KMS-11 (cell line): Measurements from ENCODE around the gene GPA33.

Experiments
- H2AFZ ChIP-seq: fragments of 200-600 bp; sonication (generic); 2 replicates; pipeline ENCODE4 v1.6.1; 2016; ENCODE audit warnings: antibody characterized with exemption, mixed run types, low read depth
- H3K27ac ChIP-seq: fragments of 200-600 bp; sonication (generic); 2 replicates; pipeline ENCODE4 v1.6.1; 2016; ENCODE audit warnings: mild to moderate bottlenecking, mixed run types
- H3K27me3 ChIP-seq: fragments of 200-600 bp; sonication (generic); 2 replicates; pipeline ENCODE4 v1.6.1; 2017; ENCODE audit warnings: mild to moderate bottlenecking, low read depth, mixed run types, moderate library complexity; ENCODE audit not compliant: insufficient read depth
- H3K36me3 ChIP-seq: fragments of 200-600 bp; sonication (generic); 2 replicates; pipeline ENCODE4 v1.6.1; 2017; ENCODE audit warnings: mild to moderate bottlenecking, mixed run types; ENCODE audit not compliant: insufficient read depth
- H3K4me1 ChIP-seq: fragments of 200-600 bp; sonication (generic); 2 replicates; pipeline ENCODE4 v1.6.1; 2016; ENCODE audit warnings: mild to moderate bottlenecking, low read depth, mixed run types; ENCODE audit not compliant: poor library complexity, severe bottlenecking
- H3K4me2 ChIP-seq: fragments of 200-600 bp; sonication (generic); 2 replicates; pipeline ENCODE4 v1.7.0; 2016; ENCODE audit warnings: mild to moderate bottlenecking, mixed run types
- H3K4me3 ChIP-seq: fragments of 200-600 bp; sonication (generic); IDR thresholded peaks from 2 replicates; pipeline ENCODE4 v1.6.1; 2017; ENCODE audit warnings: low read depth, low read length, mixed read lengths; ENCODE audit not compliant: insufficient read depth
- H3K79me2 ChIP-seq: fragments of 200-600 bp; sonication (generic); 2 replicates; pipeline ENCODE4 v1.6.1; 2016; ENCODE audit warnings: low read depth, mixed run types; ENCODE audit not compliant: insufficient read depth
- H3K9ac ChIP-seq: fragments of 200-600 bp; sonication (generic); 2 replicates; pipeline ENCODE4 v1.6.1; 2016; ENCODE audit warnings: mild to moderate bottlenecking, mixed run types
- H4K20me1 ChIP-seq: fragments of 200-600 bp; sonication (generic); 2 replicates; pipeline ENCODE4 v1.6.1; 2016; ENCODE audit warnings: mild to moderate bottlenecking, mixed run types; ENCODE audit not compliant: insufficient read depth
- CTCF ChIP-seq: fragments of 200-600 bp; sonication (generic); conservative IDR thresholded peaks from 2 replicates; pipeline ENCODE4 v1.6.1; 2017; ENCODE audit warnings: low read depth, mild to moderate bottlenecking, antibody characterized with exemption, low read length, moderate library complexity, mixed read lengths

The GPA33 gene

GRCh38 chr1:167022384-167022783 is 67.8 kb downstream of the GPA33 start:
- H3K9ac ChIP-seq, result no peak overlapping the region
- H3K4me3 ChIP-seq, result no peak overlapping the region
- no peaks in the 10 kb centered on the region for H3K27me3 ChIP-seq
- H2AFZ ChIP-seq, result no peak overlapping the region
- no peak for TF ChIP-seq CTCF
- no peaks in the 10 kb centered on the region for H3K79me2 ChIP-seq
- H3K4me1 ChIP-seq, result no peaks in the 10 kb centered on the region
- H4K20me1 ChIP-seq, result no peaks in the 10 kb centered on the region
- H3K27ac ChIP-seq, result no peak overlapping the region
- H3K4me2 ChIP-seq, result no peak overlapping the region
- no peaks in the 10 kb centered on the region for H3K36me3 ChIP-seq

GRCh38 chr1:167016100-167016750 is 74.0 kb downstream of the GPA33 start:
- H3K27me3 ChIP-seq, result no peaks in the 10 kb centered on the region
- no peak for TF ChIP-seq CTCF
- no peak overlapping the region for H3K27ac ChIP-seq
- no peak overlapping the region for H3K4me2 ChIP-seq
- H4K20me1 ChIP-seq, result no peaks in the 10 kb centered on the region
- H3K9ac ChIP-seq, result no peak overlapping the region
- H3K36me3 ChIP-seq, result no peaks in the 10 kb centered on the region
- H3K4me3 ChIP-seq, result no peak overlapping the region
- H2AFZ ChIP-seq, result no peak overlapping the region
- no peaks in the 10 kb centered on the region for H3K4me1 ChIP-seq
- no peaks in the 10 kb centered on the region for H3K79me2 ChIP-seq

- Histone ChIP-seq H3K9ac (no peak overlapping the region), H3K4me3 (no peak overlapping the region), H3K27ac (no peak overlapping the region), H2AFZ (no peak overlapping the region), H3K79me2 (no peaks in the 10 kb centered on the region), H3K36me3 (no peaks in the 10 kb centered on the region), H3K27me3 (no peaks in the 10 kb centered on the region), H3K4me2 (no peak overlapping the region), H3K4me1 (no peaks in the 10 kb centered on the region), H4K20me1 (no peaks in the 10 kb centered on the region)
- no peak for TF ChIP-seq CTCF
These were observed 76.9 kb downstream of the GPA33 start for GRCh38 chr1:167013108-167013929.

GRCh38 chr1:167012570-167012969 is 77.6 kb downstream of the GPA33 start:
- no peaks in the 10 kb centered on the region for H3K27me3 ChIP-seq
- TF ChIP-seq CTCF, result no peak
- H3K4me1 ChIP-seq, result no peaks in the 10 kb centered on the region
- H3K4me3 ChIP-seq, result no peak overlapping the region
- H4K20me1 ChIP-seq, result no peaks in the 10 kb centered on the region
- H3K79me2 ChIP-seq, result no peaks in the 10 kb centered on the region
- H3K36me3 ChIP-seq, result no peaks in the 10 kb centered on the region
- no peak overlapping the region for H3K9ac ChIP-seq
- no peak overlapping the region for H3K4me2 ChIP-seq
- H3K27ac ChIP-seq, result no peak overlapping the region
- H2AFZ ChIP-seq, result no peak overlapping the region
